ENCODE results near the gene HIPK4. TPM values are rescaled to one million over a fixed set of nuclear protein-coding genes. Genes with fewer than 3 reads are reported as not detected.

The HIPK4 gene
- total RNA-seq, 1 donor from 2014 or later = not detected

DNA sequence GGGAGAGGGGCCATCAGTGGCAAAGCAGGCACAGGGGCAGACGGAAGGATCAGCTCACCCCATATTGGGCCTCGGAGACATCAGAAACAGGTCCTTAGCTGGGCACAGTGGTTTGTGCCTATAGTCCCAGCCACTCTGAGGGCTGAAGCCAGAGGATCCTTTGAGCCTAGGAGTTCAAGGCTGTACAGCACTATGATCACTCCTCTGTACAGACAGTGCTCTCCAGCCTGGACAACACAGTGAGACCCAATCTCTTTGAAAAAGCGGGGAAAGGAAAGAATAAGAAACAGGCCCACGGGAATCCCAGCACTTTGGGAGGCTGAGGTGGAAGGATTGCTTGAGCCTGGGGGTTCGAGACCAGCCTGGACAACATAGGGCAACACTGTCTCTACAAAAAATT is 29.8 kb upstream of the HIPK4 start:
- H3K27me3 ChIP-seq = no peaks in the 10 kb centered on the region
- H3K27ac ChIP-seq = no peak overlapping the region
- H3K27me3 Mint-ChIP-seq (ENCODE audit: insufficient read depth, low read depth) = peaks cover 7% of the 10 kb centered on the region
- peak overlapping the region; percentile 16 for H3K27ac Mint-ChIP-seq
- H3K4me2 ChIP-seq = no peak overlapping the region
- H3K4me3 ChIP-seq = no peak overlapping the region
- peak overlapping the region; percentile 6 for H3K4me3 Mint-ChIP-seq
- no peak overlapping the region for H2AFZ ChIP-seq (replicated peaks)
- H3K9me3 Mint-ChIP-seq = no peaks in the 10 kb centered on the region
- H3K79me2 ChIP-seq (ENCODE audit: low read depth) = peaks cover 7% of the 10 kb centered on the region
- H3K9me3 ChIP-seq (ENCODE audit: low read depth) = no peaks in the 10 kb centered on the region
- H3K9ac ChIP-seq = no peak overlapping the region
- peaks cover 20% of the 10 kb centered on the region for H3K4me1 ChIP-seq
- no peaks in the 10 kb centered on the region for H4K20me1 ChIP-seq (ENCODE audit: low read depth)
- no peak for DNase-seq (ENCODE audit: low spot score)
- TF ChIP-seq EZH2phosphoT487 (IDR thresholded peaks at IDR 0.05) = no peak
- no peak for TF ChIP-seq EZH2 (IDR thresholded peaks at IDR 0.05)
- no peak for TF ChIP-seq CTCF (IDR thresholded peaks at IDR 0.05)
- H3K36me3 ChIP-seq = no peaks in the 10 kb centered on the region
- no peaks in the 10 kb centered on the region for H3K36me3 Mint-ChIP-seq
- peaks cover 34% of the 10 kb centered on the region for H3K4me1 Mint-ChIP-seq
- peaks cover 32% of the 10 kb centered on the region for H3F3A ChIP-seq (ENCODE audit: low read depth)

DNA sequence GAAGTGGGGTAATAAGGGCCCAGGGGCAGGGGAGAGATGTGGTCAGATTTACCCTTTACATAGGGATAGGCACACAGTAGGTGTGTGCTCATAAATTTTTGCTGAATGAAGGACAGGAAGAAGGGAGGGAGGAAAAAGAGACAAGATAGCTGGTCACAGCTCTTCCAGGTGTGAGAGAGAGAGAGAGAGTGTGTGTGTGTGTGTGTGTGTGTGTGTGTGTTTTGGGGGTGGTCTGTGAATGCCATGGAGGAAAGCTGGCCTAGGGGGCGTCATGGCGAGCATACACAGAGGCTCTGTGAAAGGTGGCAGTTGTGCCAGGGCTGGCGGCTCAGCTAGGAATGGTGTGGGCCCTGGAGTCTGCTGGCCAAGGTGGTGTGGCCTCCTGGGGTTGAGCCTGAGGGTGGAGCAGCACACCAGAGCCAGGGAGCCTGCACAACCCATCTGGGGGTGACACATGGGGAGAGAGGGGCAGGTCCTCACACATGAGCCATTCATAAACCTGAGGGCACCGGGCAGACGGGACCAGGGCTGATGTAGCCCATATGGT is 29.2 kb upstream of the HIPK4 start:
- no peak overlapping the region for H2AFZ ChIP-seq (replicated peaks)
- no peak overlapping the region for H3K4me3 ChIP-seq
- Mint-ChIP-seq H3K4me3 (peak overlapping the region; percentile 3), H3K9me3 (no peaks in the 10 kb centered on the region), H3K27ac (no peak overlapping the region), H3K36me3 (no peaks in the 10 kb centered on the region), H3K4me1 (peaks cover 32% of the 10 kb centered on the region), H3K27me3 (ENCODE audit: insufficient read depth, low read depth) (peaks cover 7% of the 10 kb centered on the region)
- no peaks in the 10 kb centered on the region for H4K20me1 ChIP-seq (ENCODE audit: low read depth)
- H3K79me2 ChIP-seq (ENCODE audit: low read depth) = peaks cover 6% of the 10 kb centered on the region
- DNase-seq (ENCODE audit: low spot score) = no peak
- H3K9ac ChIP-seq = no peak overlapping the region
- H3K27me3 ChIP-seq = no peaks in the 10 kb centered on the region
- H3K9me3 ChIP-seq (ENCODE audit: low read depth) = no peaks in the 10 kb centered on the region
- H3K4me1 ChIP-seq = peaks cover 16% of the 10 kb centered on the region
- peaks cover 26% of the 10 kb centered on the region for H3F3A ChIP-seq (ENCODE audit: low read depth)
- no peak for TF ChIP-seq EZH2 (IDR thresholded peaks at IDR 0.05)
- TF ChIP-seq EZH2phosphoT487 (IDR thresholded peaks at IDR 0.05) = no peak
- TF ChIP-seq CTCF (IDR thresholded peaks at IDR 0.05) = no peak
- H3K27ac ChIP-seq = no peak overlapping the region
- H3K36me3 ChIP-seq = no peaks in the 10 kb centered on the region
- H3K4me2 ChIP-seq = no peak overlapping the region

- Histone ChIP-seq H3K4me1 (peaks cover 23% of the 10 kb centered on the region), H3K9me3 (ENCODE audit: low read depth) (no peaks in the 10 kb centered on the region), H3K27ac (no peak overlapping the region), H3F3A (ENCODE audit: low read depth) (peaks cover 24% of the 10 kb centered on the region), H3K79me2 (ENCODE audit: low read depth) (no peaks in the 10 kb centered on the region), H3K36me3 (no peaks in the 10 kb centered on the region), H3K4me2 (no peak overlapping the region), H3K27me3 (no peaks in the 10 kb centered on the region), H3K9ac (no peak overlapping the region), H2AFZ (replicated peaks) (no peak overlapping the region), H4K20me1 (ENCODE audit: low read depth) (no peaks in the 10 kb centered on the region), H3K4me3 (no peak overlapping the region)
- no peaks in the 10 kb centered on the region for H3K36me3 Mint-ChIP-seq
- DNase-seq (ENCODE audit: low spot score) = no peak
- peaks cover 37% of the 10 kb centered on the region for H3K4me1 Mint-ChIP-seq
- no peak for TF ChIP-seq EZH2phosphoT487 (IDR thresholded peaks at IDR 0.05)
- no peak for TF ChIP-seq EZH2 (IDR thresholded peaks at IDR 0.05)
- no peak for TF ChIP-seq CTCF (IDR thresholded peaks at IDR 0.05)
- H3K4me3 Mint-ChIP-seq = peak overlapping the region; percentile 25
- H3K27me3 Mint-ChIP-seq (ENCODE audit: insufficient read depth, low read depth) = peaks cover 7% of the 10 kb centered on the region
- no peaks in the 10 kb centered on the region for H3K9me3 Mint-ChIP-seq
- H3K27ac Mint-ChIP-seq = peak overlapping the region; percentile 43
These were observed 28.1 kb upstream of the HIPK4 start for GRCh38 chr19:40418040-40418439.

Measured in neural progenitor cell (in vitro differentiated cells).